WTC11 (cell line): ENCODE data around the gene EXD3. TPM values are rescaled to one million over a fixed set of nuclear protein-coding genes. Genes with fewer than 3 reads are reported as not detected.

ENCODE experiments used
- ATAC-seq: fragments of 200-7000 bp; cut with Tn5 transposase; 2 replicates; pipeline ENCODE4 v1.10.0; 2021; ENCODE audit warnings: mild to moderate bottlenecking, moderate library complexity
- CTCF ChIA-PET: fragments of 300-600 bp; sonication (Branson Sonifier 250); formaldehyde crosslinking; loops from one replicate; lab custom pipeline; 2021; ENCODE audit warnings: antibody characterized with exemption; lab: Charles Lee
- POLR2A ChIA-PET: fragments of 350-600 bp; sonication (Branson Sonifier 250); formaldehyde crosslinking; loops from one replicate; lab custom pipeline; 2021; ENCODE audit warnings: antibody characterized with exemption; lab: Charles Lee
- DNase-seq: peaks from one replicate; pipeline ENCODE4 v3.0.0; 2021; ENCODE audit warnings: low spot score
- H3K27ac Mint-ChIP-seq: 2 replicates; pipeline ENCODE4 v1.8.0; 2021; ENCODE audit warnings: mixed read lengths
- H3K27me3 Mint-ChIP-seq: 2 replicates; pipeline ENCODE4 v1.8.0; 2021; ENCODE audit warnings: low read depth, mild to moderate bottlenecking, moderate library complexity, mixed read lengths
- H3K36me3 Mint-ChIP-seq: 2 replicates; pipeline ENCODE4 v1.8.0; 2021; ENCODE audit warnings: mixed read lengths
- H3K4me1 Mint-ChIP-seq: 2 replicates; pipeline ENCODE4 v1.8.0; 2022; ENCODE audit warnings: mixed read lengths
- H3K4me3 Mint-ChIP-seq: 2 replicates; pipeline ENCODE4 v1.8.0; 2021; ENCODE audit warnings: mild to moderate bottlenecking, moderate library complexity, mixed read lengths
- H3K9me3 Mint-ChIP-seq: 2 replicates; pipeline ENCODE4 v1.8.0; 2021; ENCODE audit warnings: mixed read lengths
- ESRRA ChIP-seq: sonication (generic); formaldehyde crosslinking; IDR thresholded peaks from 2 replicates; pipeline ENCODE4 v1.8.1; 2022; ENCODE audit warnings: mild to moderate bottlenecking, missing genetic modification reagents, borderline replicate concordance
- ETV6 ChIP-seq: sonication (generic); formaldehyde crosslinking; IDR thresholded peaks from 2 replicates; pipeline ENCODE4 v1.8.1; 2022; ENCODE audit warnings: mild to moderate bottlenecking, missing genetic modification reagents
- FOXJ3 ChIP-seq: sonication (generic); formaldehyde crosslinking; IDR thresholded peaks from 2 replicates; pipeline ENCODE4 v1.9.0; 2021; ENCODE audit warnings: missing genetic modification reagents, mild to moderate bottlenecking, borderline replicate concordance
- FOXK1 ChIP-seq: sonication (generic); formaldehyde crosslinking; IDR thresholded peaks from 2 replicates; pipeline ENCODE4 v1.8.0; 2022; ENCODE audit warnings: mild to moderate bottlenecking, moderate library complexity, missing genetic modification reagents
- GABPB1 ChIP-seq: sonication (generic); formaldehyde crosslinking; IDR thresholded peaks from 2 replicates; pipeline ENCODE4 v1.8.1; 2023; ENCODE audit warnings: mild to moderate bottlenecking, missing genetic modification reagents
- IRF2 ChIP-seq: sonication (generic); formaldehyde crosslinking; IDR thresholded peaks from 2 replicates; pipeline ENCODE4 v1.8.0; 2022; ENCODE audit warnings: low read depth, missing genetic modification reagents, borderline replicate concordance
- JAZF1 ChIP-seq: fragments of 250-450 bp; sonication (Bioruptor Pico); IDR thresholded peaks from 2 replicates; pipeline ENCODE4 v1.9.0; 2021; ENCODE audit warnings: moderate library complexity, mild to moderate bottlenecking, inconsistent platforms
- JUN ChIP-seq: sonication (generic); formaldehyde crosslinking; IDR thresholded peaks from 2 replicates; pipeline ENCODE4 v1.8.0; 2023; ENCODE audit warnings: mild to moderate bottlenecking, missing genetic modification reagents
- KAT7 ChIP-seq: sonication (generic); formaldehyde crosslinking; IDR thresholded peaks from 2 replicates; pipeline ENCODE4 v1.8.1; 2023; ENCODE audit warnings: missing genetic modification reagents, mild to moderate bottlenecking, borderline replicate concordance
- MXD4 ChIP-seq: fragments of 250-450 bp; sonication (Bioruptor Pico); IDR thresholded peaks from 2 replicates; pipeline ENCODE4 v1.8.0; 2021; ENCODE audit warnings: mild to moderate bottlenecking, moderate library complexity, borderline replicate concordance
- MYBL2 ChIP-seq: sonication (generic); formaldehyde crosslinking; IDR thresholded peaks from 2 replicates; pipeline ENCODE4 v1.8.1; 2023; ENCODE audit warnings: mild to moderate bottlenecking, moderate library complexity, missing genetic modification reagents
- NR3C1 ChIP-seq: sonication (generic); formaldehyde crosslinking; conservative IDR thresholded peaks from 2 replicates; pipeline ENCODE4 v1.8.1; 2023; ENCODE audit warnings: low read depth, mild to moderate bottlenecking, missing genetic modification reagents
- RORB ChIP-seq: fragments of 250-450 bp; sonication (Bioruptor Pico); IDR thresholded peaks from 2 replicates; pipeline ENCODE4 v1.9.0; 2021; ENCODE audit warnings: mild to moderate bottlenecking
- SMAD3 ChIP-seq: sonication (generic); formaldehyde crosslinking; IDR thresholded peaks from 2 replicates; pipeline ENCODE4 v1.8.0; 2022; ENCODE audit warnings: missing genetic modification reagents, mild to moderate bottlenecking, borderline replicate concordance
- TCF7 ChIP-seq: sonication (generic); formaldehyde crosslinking; IDR thresholded peaks from 2 replicates; pipeline ENCODE4 v1.8.0; 2022; ENCODE audit warnings: mild to moderate bottlenecking, low read depth, missing genetic modification reagents, moderate library complexity
- TEAD1 ChIP-seq: sonication (generic); formaldehyde crosslinking; IDR thresholded peaks from 2 replicates; pipeline ENCODE4 v1.8.0; 2022; ENCODE audit warnings: mild to moderate bottlenecking, missing genetic modification reagents
- ZNF232 ChIP-seq: sonication (generic); formaldehyde crosslinking; IDR thresholded peaks from 2 replicates; pipeline ENCODE4 v1.8.0; 2022; ENCODE audit warnings: mild to moderate bottlenecking, missing genetic modification reagents
- ZNF317 ChIP-seq: sonication (generic); formaldehyde crosslinking; IDR thresholded peaks from 2 replicates; pipeline ENCODE4 v1.8.1; 2023; ENCODE audit warnings: low read depth, mild to moderate bottlenecking, moderate library complexity, missing genetic modification reagents, borderline replicate concordance
- ZNF396 ChIP-seq: fragments of 250-450 bp; sonication (Bioruptor Pico); IDR thresholded peaks from 2 replicates; pipeline ENCODE4 v1.8.0; 2021; ENCODE audit warnings: mild to moderate bottlenecking, moderate library complexity, borderline replicate concordance
- total RNA-seq: library from RNA; stranded (reverse); gene quantifications from 3 replicates; pipeline ENCODE4 v1.2.3, GENCODE V29; 2021
- TF ChIP-seq, protein P1 (sequence below): sonication (generic); formaldehyde crosslinking; IDR thresholded peaks from 2 replicates; pipeline ENCODE4 v1.8.1; 2023; ENCODE audit warnings: mild to moderate bottlenecking, missing genetic modification reagents
- TF ChIP-seq, protein P2 (sequence below): sonication (generic); formaldehyde crosslinking; IDR thresholded peaks from 2 replicates; pipeline ENCODE4 v1.8.0; 2022; ENCODE audit warnings: mild to moderate bottlenecking, missing genetic modification reagents
- TF ChIP-seq, protein P3 (sequence below): sonication (generic); formaldehyde crosslinking; conservative IDR thresholded peaks from 2 replicates; pipeline ENCODE4 v1.8.1; 2023; ENCODE audit warnings: mild to moderate bottlenecking, low read depth, missing genetic modification reagents, moderate library complexity
- TF ChIP-seq, protein P4 (sequence below): fragments of 250-450 bp; sonication (Bioruptor Pico); IDR thresholded peaks from 2 replicates; pipeline ENCODE4 v1.9.0; 2021; ENCODE audit warnings: mild to moderate bottlenecking
- TF ChIP-seq, protein P5 (sequence below): sonication (generic); formaldehyde crosslinking; IDR thresholded peaks from 2 replicates; pipeline ENCODE4 v1.8.1; 2022; ENCODE audit warnings: low read depth, mild to moderate bottlenecking, moderate library complexity, missing genetic modification reagents, borderline replicate concordance

The EXD3 gene
- total RNA-seq, 1 experiment from 2014 or later, result 21.2 TPM

DNA sequence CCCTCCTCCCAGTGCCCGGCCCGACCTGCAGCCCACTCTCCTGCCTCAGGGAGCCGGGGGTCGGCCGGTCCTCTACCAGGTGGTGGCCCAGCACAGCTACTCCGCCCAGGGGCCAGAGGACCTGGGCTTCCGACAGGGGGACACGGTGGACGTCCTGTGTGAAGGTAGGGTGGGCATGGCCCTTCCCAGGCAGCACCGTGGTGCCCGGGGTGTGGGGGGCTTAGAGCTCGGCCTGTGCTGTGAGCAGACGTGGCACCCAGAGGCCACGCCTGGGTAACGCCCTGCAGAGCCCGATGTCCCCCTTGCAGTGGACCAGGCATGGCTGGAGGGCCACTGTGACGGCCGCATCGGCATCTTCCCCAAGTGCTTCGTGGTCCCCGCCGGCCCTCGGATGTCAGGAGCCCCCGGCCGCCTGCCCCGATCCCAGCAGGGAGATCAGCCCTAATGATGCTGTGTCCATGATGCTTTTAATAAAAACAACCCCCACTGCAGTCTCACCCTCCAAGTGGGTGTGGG, 11.0 kb upstream of the EXD3 start:
- POLR2A ChIA-PET, result no interaction called here
- TF ChIP-seq IRF2, result no peak
- TF ChIP-seq GABPB1 (CRISPR knock-in tag), result no peak
- TF ChIP-seq, protein P1, sequence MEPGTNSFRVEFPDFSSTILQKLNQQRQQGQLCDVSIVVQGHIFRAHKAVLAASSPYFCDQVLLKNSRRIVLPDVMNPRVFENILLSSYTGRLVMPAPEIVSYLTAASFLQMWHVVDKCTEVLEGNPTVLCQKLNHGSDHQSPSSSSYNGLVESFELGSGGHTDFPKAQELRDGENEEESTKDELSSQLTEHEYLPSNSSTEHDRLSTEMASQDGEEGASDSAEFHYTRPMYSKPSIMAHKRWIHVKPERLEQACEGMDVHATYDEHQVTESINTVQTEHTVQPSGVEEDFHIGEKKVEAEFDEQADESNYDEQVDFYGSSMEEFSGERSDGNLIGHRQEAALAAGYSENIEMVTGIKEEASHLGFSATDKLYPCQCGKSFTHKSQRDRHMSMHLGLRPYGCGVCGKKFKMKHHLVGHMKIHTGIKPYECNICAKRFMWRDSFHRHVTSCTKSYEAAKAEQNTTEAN, result no peak
- TF ChIP-seq KAT7 (CRISPR knock-in tag), result no peak
- no peak for TF ChIP-seq FOXK1 (CRISPR knock-in tag)
- TF ChIP-seq MYBL2 (CRISPR knock-in tag), result no peak
- TF ChIP-seq, protein P2, sequence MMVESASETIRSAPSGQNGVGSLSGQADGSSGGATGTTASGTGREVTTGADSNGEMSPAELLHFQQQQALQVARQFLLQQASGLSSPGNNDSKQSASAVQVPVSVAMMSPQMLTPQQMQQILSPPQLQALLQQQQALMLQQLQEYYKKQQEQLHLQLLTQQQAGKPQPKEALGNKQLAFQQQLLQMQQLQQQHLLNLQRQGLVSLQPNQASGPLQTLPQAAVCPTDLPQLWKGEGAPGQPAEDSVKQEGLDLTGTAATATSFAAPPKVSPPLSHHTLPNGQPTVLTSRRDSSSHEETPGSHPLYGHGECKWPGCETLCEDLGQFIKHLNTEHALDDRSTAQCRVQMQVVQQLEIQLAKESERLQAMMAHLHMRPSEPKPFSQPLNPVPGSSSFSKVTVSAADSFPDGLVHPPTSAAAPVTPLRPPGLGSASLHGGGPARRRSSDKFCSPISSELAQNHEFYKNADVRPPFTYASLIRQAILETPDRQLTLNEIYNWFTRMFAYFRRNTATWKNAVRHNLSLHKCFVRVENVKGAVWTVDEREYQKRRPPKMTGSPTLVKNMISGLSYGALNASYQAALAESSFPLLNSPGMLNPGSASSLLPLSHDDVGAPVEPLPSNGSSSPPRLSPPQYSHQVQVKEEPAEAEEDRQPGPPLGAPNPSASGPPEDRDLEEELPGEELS (CRISPR knock-in tag), result no peak
- TF ChIP-seq FOXJ3, result no peak
- TF ChIP-seq ESRRA (CRISPR knock-in tag), result no peak
- no peak for TF ChIP-seq RORB (CRISPR knock-in tag)
- no peak for TF ChIP-seq ZNF232 (CRISPR knock-in tag)
- no peak for TF ChIP-seq ETV6 (CRISPR knock-in tag)
- TF ChIP-seq JUN (CRISPR knock-in tag), result no peak
- no peak for TF ChIP-seq ZNF317
- H3K27ac Mint-ChIP-seq, result no peak overlapping the region
- ATAC-seq, result no peak
- no peaks in the 10 kb centered on the region for H3K4me1 Mint-ChIP-seq
- no peaks in the 10 kb centered on the region for H3K36me3 Mint-ChIP-seq
- CTCF ChIA-PET, result interaction anchor here (1.0 to 2.1 kb wide), 3 partner anchors 11 to 147 kb away, joined by 3 to 7 read pairs (median 6); partner anchors contain the start of gene EXD3
- no peak for DNase-seq
- no peaks in the 10 kb centered on the region for H3K27me3 Mint-ChIP-seq
- H3K4me3 Mint-ChIP-seq, result no peak overlapping the region
- H3K9me3 Mint-ChIP-seq, result no peaks in the 10 kb centered on the region

DNA sequence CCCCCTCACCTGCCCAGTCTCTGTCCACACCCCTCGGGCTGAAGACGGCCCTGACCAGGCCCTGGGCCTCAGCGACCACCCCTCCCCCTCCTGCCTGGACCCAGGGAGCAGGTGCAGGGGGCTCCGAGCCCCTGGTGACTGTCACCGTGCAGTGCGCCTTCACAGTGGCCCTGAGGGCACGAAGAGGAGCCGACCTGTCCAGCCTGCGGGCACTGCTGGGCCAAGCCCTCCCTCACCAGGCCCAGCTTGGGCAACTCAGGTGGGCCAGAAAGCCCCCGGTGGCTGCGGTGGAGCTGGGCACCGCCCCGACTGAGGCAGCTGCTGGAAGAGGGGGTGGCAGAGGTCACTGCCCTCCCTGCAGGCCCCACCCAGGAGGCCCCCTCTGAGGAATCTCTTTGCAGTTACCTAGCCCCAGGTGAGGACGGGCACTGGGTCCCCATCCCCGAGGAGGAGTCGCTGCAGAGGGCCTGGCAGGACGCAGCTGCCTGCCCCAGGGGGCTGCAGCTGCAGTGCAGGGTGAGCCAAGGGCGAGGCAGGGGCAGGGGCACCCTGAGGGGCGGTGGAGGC, 10.5 kb upstream of the EXD3 start:
- Mint-ChIP-seq H3K27ac (no peak overlapping the region), H3K4me3 (no peak overlapping the region)
- ATAC-seq, result no peak
- TF ChIP-seq ESRRA (CRISPR knock-in tag), result no peak
- no peak for TF ChIP-seq FOXK1 (CRISPR knock-in tag)
- no peak for TF ChIP-seq ZNF396 (CRISPR knock-in tag)
- TF ChIP-seq, protein P3, sequence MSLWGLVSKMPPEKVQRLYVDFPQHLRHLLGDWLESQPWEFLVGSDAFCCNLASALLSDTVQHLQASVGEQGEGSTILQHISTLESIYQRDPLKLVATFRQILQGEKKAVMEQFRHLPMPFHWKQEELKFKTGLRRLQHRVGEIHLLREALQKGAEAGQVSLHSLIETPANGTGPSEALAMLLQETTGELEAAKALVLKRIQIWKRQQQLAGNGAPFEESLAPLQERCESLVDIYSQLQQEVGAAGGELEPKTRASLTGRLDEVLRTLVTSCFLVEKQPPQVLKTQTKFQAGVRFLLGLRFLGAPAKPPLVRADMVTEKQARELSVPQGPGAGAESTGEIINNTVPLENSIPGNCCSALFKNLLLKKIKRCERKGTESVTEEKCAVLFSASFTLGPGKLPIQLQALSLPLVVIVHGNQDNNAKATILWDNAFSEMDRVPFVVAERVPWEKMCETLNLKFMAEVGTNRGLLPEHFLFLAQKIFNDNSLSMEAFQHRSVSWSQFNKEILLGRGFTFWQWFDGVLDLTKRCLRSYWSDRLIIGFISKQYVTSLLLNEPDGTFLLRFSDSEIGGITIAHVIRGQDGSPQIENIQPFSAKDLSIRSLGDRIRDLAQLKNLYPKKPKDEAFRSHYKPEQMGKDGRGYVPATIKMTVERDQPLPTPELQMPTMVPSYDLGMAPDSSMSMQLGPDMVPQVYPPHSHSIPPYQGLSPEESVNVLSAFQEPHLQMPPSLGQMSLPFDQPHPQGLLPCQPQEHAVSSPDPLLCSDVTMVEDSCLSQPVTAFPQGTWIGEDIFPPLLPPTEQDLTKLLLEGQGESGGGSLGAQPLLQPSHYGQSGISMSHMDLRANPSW (CRISPR knock-in tag), result no peak
- no peak for TF ChIP-seq TEAD1 (CRISPR knock-in tag)
- TF ChIP-seq, protein P4, sequence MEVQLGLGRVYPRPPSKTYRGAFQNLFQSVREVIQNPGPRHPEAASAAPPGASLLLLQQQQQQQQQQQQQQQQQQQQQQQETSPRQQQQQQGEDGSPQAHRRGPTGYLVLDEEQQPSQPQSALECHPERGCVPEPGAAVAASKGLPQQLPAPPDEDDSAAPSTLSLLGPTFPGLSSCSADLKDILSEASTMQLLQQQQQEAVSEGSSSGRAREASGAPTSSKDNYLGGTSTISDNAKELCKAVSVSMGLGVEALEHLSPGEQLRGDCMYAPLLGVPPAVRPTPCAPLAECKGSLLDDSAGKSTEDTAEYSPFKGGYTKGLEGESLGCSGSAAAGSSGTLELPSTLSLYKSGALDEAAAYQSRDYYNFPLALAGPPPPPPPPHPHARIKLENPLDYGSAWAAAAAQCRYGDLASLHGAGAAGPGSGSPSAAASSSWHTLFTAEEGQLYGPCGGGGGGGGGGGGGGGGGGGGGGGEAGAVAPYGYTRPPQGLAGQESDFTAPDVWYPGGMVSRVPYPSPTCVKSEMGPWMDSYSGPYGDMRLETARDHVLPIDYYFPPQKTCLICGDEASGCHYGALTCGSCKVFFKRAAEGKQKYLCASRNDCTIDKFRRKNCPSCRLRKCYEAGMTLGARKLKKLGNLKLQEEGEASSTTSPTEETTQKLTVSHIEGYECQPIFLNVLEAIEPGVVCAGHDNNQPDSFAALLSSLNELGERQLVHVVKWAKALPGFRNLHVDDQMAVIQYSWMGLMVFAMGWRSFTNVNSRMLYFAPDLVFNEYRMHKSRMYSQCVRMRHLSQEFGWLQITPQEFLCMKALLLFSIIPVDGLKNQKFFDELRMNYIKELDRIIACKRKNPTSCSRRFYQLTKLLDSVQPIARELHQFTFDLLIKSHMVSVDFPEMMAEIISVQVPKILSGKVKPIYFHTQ, result no peak
- TF ChIP-seq TCF7, result no peak
- TF ChIP-seq NR3C1 (CRISPR knock-in tag), result no peak
- TF ChIP-seq MXD4, result no peak
- TF ChIP-seq, protein P5, sequence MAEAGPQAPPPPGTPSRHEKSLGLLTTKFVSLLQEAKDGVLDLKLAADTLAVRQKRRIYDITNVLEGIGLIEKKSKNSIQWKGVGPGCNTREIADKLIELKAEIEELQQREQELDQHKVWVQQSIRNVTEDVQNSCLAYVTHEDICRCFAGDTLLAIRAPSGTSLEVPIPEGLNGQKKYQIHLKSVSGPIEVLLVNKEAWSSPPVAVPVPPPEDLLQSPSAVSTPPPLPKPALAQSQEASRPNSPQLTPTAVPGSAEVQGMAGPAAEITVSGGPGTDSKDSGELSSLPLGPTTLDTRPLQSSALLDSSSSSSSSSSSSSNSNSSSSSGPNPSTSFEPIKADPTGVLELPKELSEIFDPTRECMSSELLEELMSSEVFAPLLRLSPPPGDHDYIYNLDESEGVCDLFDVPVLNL, result no peak
- no peak for TF ChIP-seq SMAD3 (CRISPR knock-in tag)
- TF ChIP-seq JAZF1 (CRISPR knock-in tag), result no peak
- TF ChIP-seq, all 79 proteins: peak for 0
- ChIA-PET CTCF (interaction anchor here (1.6 to 2.1 kb wide), 2 partner anchors 11 to 146 kb away, joined by 6 to 7 read pairs; partner anchors contain the start of gene EXD3), POLR2A (no interaction called here)
- no peak for DNase-seq
- Mint-ChIP-seq H3K4me1 (no peaks in the 10 kb centered on the region), H3K27me3 (no peaks in the 10 kb centered on the region), H3K36me3 (no peaks in the 10 kb centered on the region), H3K9me3 (no peaks in the 10 kb centered on the region)
